OCI-LY3 (cell line): ENCODE results near the gene CALD1.

ENCODE experiments used
- H2AFZ ChIP-seq: fragments of 200-600, 300-600 bp; shearing (Covaris generic); 2 replicates; pipeline ENCODE4 v1.6.0; 2014; ENCODE audit warnings: antibody characterized with exemption, low read depth, low read length
- H3K27ac ChIP-seq: fragments of 200-600, 300-600 bp; sonication (generic); 2 replicates; pipeline ENCODE4 v1.5.1; 2014; ENCODE audit warnings: mild to moderate bottlenecking, low read length, moderate library complexity, mixed read lengths
- H3K27me3 ChIP-seq: fragments of 200-600, 300-600 bp; sonication (generic); 2 replicates; pipeline ENCODE4 v1.6.1; 2014; ENCODE audit warnings: low read depth, low read length, mixed read lengths
- H3K36me3 ChIP-seq: fragments of 200-600, 300-600 bp; sonication (generic); replicated peaks from 2 replicates; pipeline ENCODE3; 2014; ENCODE audit warnings: low read depth, low read length, mixed read lengths
- H3K4me1 ChIP-seq: fragments of 300-600, 200-600 bp; sonication (generic); 2 replicates; pipeline ENCODE4 v1.6.1; 2014; ENCODE audit warnings: low read length, mixed read lengths
- H3K4me2 ChIP-seq: fragments of 200-600, 300-600 bp; sonication (generic); 2 replicates; pipeline ENCODE4 v1.6.1; 2014; ENCODE audit warnings: low read length, mixed read lengths
- H3K4me3 ChIP-seq: fragments of 300-600, 200-600 bp; sonication (generic); 2 replicates; pipeline ENCODE4 v1.5.1; 2014; ENCODE audit warnings: antibody characterized with exemption, mild to moderate bottlenecking, low read length, moderate library complexity
- H3K79me2 ChIP-seq: fragments of 300-600, 200-600 bp; shearing (Covaris generic); 2 replicates; pipeline ENCODE4 v1.6.1; 2014; ENCODE audit warnings: mild to moderate bottlenecking, low read length, mixed read lengths
- H3K9ac ChIP-seq: fragments of 300-600, 200-600 bp; shearing (Covaris generic); 2 replicates; pipeline ENCODE4 v1.6.0; 2014; ENCODE audit warnings: mild to moderate bottlenecking, low read length, moderate library complexity
- H3K9me3 ChIP-seq: fragments of 200-600, 300-600 bp; shearing (Covaris generic); 2 replicates; pipeline ENCODE4 v1.6.1; 2014; ENCODE audit warnings: low read length, mixed read lengths; ENCODE audit not compliant: insufficient read depth
- H4K20me1 ChIP-seq: fragments of 200-600, 300-600 bp; sonication (generic); 2 replicates; pipeline ENCODE4 v1.6.1; 2016; ENCODE audit warnings: low read length, mixed read lengths; ENCODE audit not compliant: insufficient read depth
- EZH2phosphoT487 ChIP-seq: fragments of 200-600 bp; shearing (Covaris generic); IDR thresholded peaks from 2 replicates; pipeline ENCODE4 v1.6.1; 2018; ENCODE audit warnings: antibody characterized with exemption, mixed run types, low read depth
- TF ChIP-seq, protein P1 (sequence below): fragments of 200-600, 300-600 bp; sonication (generic); IDR thresholded peaks from 2 replicates; pipeline ENCODE4 v1.5.1; 2014; ENCODE audit warnings: antibody characterized with exemption, low read length, low read depth

The CALD1 gene

GRCh38 chr7:134731616-134732015 lies 47.8 kb upstream of the CALD1 start:
- TF ChIP-seq, protein P1, sequence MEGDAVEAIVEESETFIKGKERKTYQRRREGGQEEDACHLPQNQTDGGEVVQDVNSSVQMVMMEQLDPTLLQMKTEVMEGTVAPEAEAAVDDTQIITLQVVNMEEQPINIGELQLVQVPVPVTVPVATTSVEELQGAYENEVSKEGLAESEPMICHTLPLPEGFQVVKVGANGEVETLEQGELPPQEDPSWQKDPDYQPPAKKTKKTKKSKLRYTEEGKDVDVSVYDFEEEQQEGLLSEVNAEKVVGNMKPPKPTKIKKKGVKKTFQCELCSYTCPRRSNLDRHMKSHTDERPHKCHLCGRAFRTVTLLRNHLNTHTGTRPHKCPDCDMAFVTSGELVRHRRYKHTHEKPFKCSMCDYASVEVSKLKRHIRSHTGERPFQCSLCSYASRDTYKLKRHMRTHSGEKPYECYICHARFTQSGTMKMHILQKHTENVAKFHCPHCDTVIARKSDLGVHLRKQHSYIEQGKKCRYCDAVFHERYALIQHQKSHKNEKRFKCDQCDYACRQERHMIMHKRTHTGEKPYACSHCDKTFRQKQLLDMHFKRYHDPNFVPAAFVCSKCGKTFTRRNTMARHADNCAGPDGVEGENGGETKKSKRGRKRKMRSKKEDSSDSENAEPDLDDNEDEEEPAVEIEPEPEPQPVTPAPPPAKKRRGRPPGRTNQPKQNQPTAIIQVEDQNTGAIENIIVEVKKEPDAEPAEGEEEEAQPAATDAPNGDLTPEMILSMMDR: no peak
- no peak for TF ChIP-seq EZH2phosphoT487
- H3K27ac ChIP-seq: no peak overlapping the region
- no peaks in the 10 kb centered on the region for H3K4me1 ChIP-seq
- no peak overlapping the region for H3K4me3 ChIP-seq
- no peaks in the 10 kb centered on the region for H3K79me2 ChIP-seq
- no peak overlapping the region for H2AFZ ChIP-seq
- H3K9me3 ChIP-seq: no peaks in the 10 kb centered on the region
- H3K9ac ChIP-seq: no peak overlapping the region
- no peaks in the 10 kb centered on the region for H4K20me1 ChIP-seq
- H3K4me2 ChIP-seq: no peak overlapping the region
- no peaks in the 10 kb centered on the region for H3K36me3 ChIP-seq
- H3K27me3 ChIP-seq: peaks cover 28% of the 10 kb centered on the region

GRCh38 chr7:134732728-134733127 lies 46.7 kb upstream of the CALD1 start:
- no peaks in the 10 kb centered on the region for H3K36me3 ChIP-seq
- H3K27me3 ChIP-seq: peaks cover 25% of the 10 kb centered on the region
- no peak overlapping the region for H3K4me3 ChIP-seq
- no peak overlapping the region for H2AFZ ChIP-seq
- no peak overlapping the region for H3K4me2 ChIP-seq
- no peak overlapping the region for H3K27ac ChIP-seq
- no peaks in the 10 kb centered on the region for H3K79me2 ChIP-seq
- TF ChIP-seq, protein P1: no peak
- TF ChIP-seq EZH2phosphoT487: no peak
- H4K20me1 ChIP-seq: no peaks in the 10 kb centered on the region
- no peak overlapping the region for H3K9ac ChIP-seq
- no peaks in the 10 kb centered on the region for H3K4me1 ChIP-seq
- no peaks in the 10 kb centered on the region for H3K9me3 ChIP-seq

- H3K9ac ChIP-seq: no peak overlapping the region
- peaks cover 40% of the 10 kb centered on the region for H3K27me3 ChIP-seq
- H3K4me1 ChIP-seq: no peaks in the 10 kb centered on the region
- no peak overlapping the region for H3K27ac ChIP-seq
- TF ChIP-seq, protein P1: no peak
- TF ChIP-seq EZH2phosphoT487: no peak
- no peak overlapping the region for H2AFZ ChIP-seq
- H3K4me2 ChIP-seq: no peak overlapping the region
- H3K4me3 ChIP-seq: no peak overlapping the region
- H3K36me3 ChIP-seq: no peaks in the 10 kb centered on the region
- no peaks in the 10 kb centered on the region for H4K20me1 ChIP-seq
- no peaks in the 10 kb centered on the region for H3K79me2 ChIP-seq
- H3K9me3 ChIP-seq: no peaks in the 10 kb centered on the region
Measured at GRCh38 chr7:134736381-134736780, 43.1 kb upstream of the CALD1 start.

GRCh38 chr7:134737566-134738345 lies 41.7 kb upstream of the CALD1 start:
- no peak overlapping the region for H3K4me2 ChIP-seq
- no peak overlapping the region for H2AFZ ChIP-seq

More at GRCh38 chr7:134737566-134738345, 41.7 kb upstream of the CALD1 start:
- no peak overlapping the region for H3K9ac ChIP-seq
- H3K27me3 ChIP-seq: peaks cover 49% of the 10 kb centered on the region
- no peak overlapping the region for H3K4me3 ChIP-seq
- H3K27ac ChIP-seq: no peak overlapping the region
- no peak for TF ChIP-seq EZH2phosphoT487
- TF ChIP-seq, protein P1: no peak
- H4K20me1 ChIP-seq: no peaks in the 10 kb centered on the region
- no peaks in the 10 kb centered on the region for H3K9me3 ChIP-seq
- H3K79me2 ChIP-seq: no peaks in the 10 kb centered on the region
- H3K36me3 ChIP-seq: no peaks in the 10 kb centered on the region
- no peaks in the 10 kb centered on the region for H3K4me1 ChIP-seq
